ENCODE measurements around the gene OTUB2.

OTUB2 gene

DNA sequence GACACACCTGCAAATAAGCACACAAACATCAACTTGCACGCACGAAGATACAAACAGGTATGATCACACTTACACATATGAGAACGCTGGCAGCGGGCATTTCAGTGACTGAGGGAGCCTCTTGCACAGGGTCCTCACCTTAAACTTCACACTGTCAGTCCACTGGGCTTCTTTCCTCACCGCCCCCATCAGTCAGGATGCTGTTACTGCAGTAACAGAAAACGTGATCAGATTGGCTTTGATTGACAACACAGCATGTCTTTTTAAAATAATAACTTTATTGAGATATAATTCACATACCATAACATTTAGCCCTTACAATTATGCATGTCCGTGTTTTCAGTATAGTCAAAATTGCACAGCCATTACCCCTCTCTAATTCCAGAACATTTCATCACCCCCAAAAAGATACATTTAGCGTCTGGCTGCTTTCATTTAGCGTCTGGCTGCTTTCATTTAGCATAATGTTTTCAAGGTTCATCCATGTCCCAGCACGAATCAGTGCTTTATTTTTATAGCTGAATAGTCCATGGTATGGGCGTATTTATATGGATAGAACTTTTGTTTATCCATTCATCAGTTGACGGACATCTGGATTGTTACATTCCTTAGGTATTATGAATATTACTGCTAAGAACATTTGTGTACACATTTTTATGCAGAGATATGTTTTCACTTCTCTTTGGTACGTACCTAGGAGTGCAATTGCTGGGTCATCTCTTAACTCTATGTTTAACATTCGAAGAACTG, 20.6 kb upstream of the OTUB2 start:
- no peaks in the 10 kb centered on the region for H3K4me1 ChIP-seq (ENCODE audit: control insufficient read depth, insufficient read depth, low read length)
- no CpG with 5 or more reads among the region's 14 CpGs for WGBS (ENCODE audit: insufficient coverage, insufficient read length)
- no peaks in the 10 kb centered on the region for H3K36me3 ChIP-seq (ENCODE audit: control insufficient read depth, insufficient read depth, low read length)
- no peaks in the 10 kb centered on the region for H3K27me3 ChIP-seq (ENCODE audit: control insufficient read depth, insufficient read depth, low read length)
- H3K27ac ChIP-seq (ENCODE audit: low read length), result no peak overlapping the region
- H3K4me3 ChIP-seq (ENCODE audit: low read length), result no peak overlapping the region
- no peaks in the 10 kb centered on the region for H3K9me3 ChIP-seq (ENCODE audit: control insufficient read depth, insufficient read depth, low read length)
- DNase-seq (ENCODE audit: low read depth, low spot score), result no peak

DNA sequence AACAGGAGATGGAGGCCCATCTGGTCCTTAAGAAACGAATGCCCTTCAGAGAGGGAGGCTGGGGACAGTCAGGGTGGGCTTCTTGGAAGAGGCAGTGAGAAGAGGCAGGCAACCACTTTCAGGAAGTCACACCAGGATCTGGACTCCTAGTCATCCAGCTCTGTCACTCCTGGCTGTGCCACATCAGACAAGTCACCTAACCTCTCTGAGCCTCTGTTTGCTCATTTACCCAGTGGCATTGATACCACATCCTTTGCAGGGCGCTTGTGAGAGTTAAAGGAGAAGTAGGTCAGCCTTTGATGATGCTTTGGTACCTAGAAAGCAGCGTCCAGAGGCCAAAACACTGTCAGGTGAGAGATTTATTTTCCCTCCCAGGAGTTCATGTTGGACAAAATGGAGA, 17.9 kb upstream of the OTUB2 start:
- Histone ChIP-seq H3K4me1 (ENCODE audit: control insufficient read depth, insufficient read depth, low read length) (no peaks in the 10 kb centered on the region), H3K9me3 (ENCODE audit: control insufficient read depth, insufficient read depth, low read length) (no peaks in the 10 kb centered on the region), H3K27ac (ENCODE audit: low read length) (no peak overlapping the region), H3K27me3 (ENCODE audit: control insufficient read depth, insufficient read depth, low read length) (no peaks in the 10 kb centered on the region), H3K36me3 (ENCODE audit: control insufficient read depth, insufficient read depth, low read length) (no peaks in the 10 kb centered on the region), H3K4me3 (ENCODE audit: low read length) (no peak overlapping the region)
- DNase-seq (ENCODE audit: low read depth, low spot score), result no peak
- no CpG with 5 or more reads among the region's 3 CpGs for WGBS (ENCODE audit: insufficient coverage, insufficient read length)

DNA sequence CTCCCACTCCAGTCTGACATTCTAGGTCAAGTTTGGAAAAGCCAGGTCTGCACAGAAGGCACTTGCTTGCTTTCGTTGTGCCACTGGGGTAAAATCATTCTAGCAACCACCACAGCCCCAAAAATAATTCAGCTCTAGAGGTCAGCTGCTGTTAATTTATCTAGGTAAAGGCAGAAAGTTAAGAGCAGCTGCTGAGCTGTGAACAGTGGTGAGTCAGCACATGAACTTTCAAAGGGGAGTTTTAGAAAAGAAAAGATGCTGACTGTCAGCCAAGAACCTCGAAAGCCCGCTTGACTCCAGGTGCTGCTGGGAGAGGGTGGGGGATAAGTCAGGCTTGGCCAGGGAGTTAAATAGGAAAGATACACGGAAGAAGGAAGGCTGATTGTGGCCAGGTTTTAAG, 16.4 kb upstream of the OTUB2 start:
- WGBS (ENCODE audit: insufficient coverage, insufficient read length), result 100% methylated on average over 1 of the region's 4 CpGs
- Histone ChIP-seq H3K36me3 (ENCODE audit: control insufficient read depth, insufficient read depth, low read length) (no peaks in the 10 kb centered on the region), H3K27me3 (ENCODE audit: control insufficient read depth, insufficient read depth, low read length) (no peaks in the 10 kb centered on the region), H3K4me3 (ENCODE audit: low read length) (no peak overlapping the region), H3K27ac (ENCODE audit: low read length) (no peak overlapping the region), H3K9me3 (ENCODE audit: control insufficient read depth, insufficient read depth, low read length) (no peaks in the 10 kb centered on the region), H3K4me1 (ENCODE audit: control insufficient read depth, insufficient read depth, low read length) (no peaks in the 10 kb centered on the region)
- no peak for DNase-seq (ENCODE audit: low read depth, low spot score)

DNA sequence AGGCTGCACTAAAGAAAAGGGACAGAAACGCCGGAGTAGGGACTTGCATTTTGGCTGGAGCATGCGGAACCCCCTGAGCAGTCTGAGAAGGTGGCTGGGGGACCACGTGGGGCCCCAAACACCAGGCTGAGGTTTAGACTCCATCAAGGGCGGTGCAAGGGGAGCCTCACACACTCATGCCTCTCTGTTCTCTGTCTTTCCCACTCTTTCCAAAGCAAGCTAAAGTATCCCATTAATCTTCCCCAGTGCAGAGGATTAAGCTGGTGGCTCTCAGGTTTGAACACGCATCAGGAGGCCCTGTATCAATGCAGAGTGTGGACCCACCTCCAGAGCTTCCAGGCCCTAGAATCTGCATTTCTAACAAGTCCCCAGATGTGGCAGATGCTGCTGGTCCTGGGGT, 15.5 kb upstream of the OTUB2 start:
- H3K27me3 ChIP-seq (ENCODE audit: control insufficient read depth, insufficient read depth, low read length), result no peaks in the 10 kb centered on the region
- H3K27ac ChIP-seq (ENCODE audit: low read length), result no peak overlapping the region
- no peak for DNase-seq (ENCODE audit: low read depth, low spot score)
- H3K4me3 ChIP-seq (ENCODE audit: low read length), result no peak overlapping the region
- no peaks in the 10 kb centered on the region for H3K9me3 ChIP-seq (ENCODE audit: control insufficient read depth, insufficient read depth, low read length)
- no peaks in the 10 kb centered on the region for H3K4me1 ChIP-seq (ENCODE audit: control insufficient read depth, insufficient read depth, low read length)
- no CpG with 5 or more reads among the region's 6 CpGs for WGBS (ENCODE audit: insufficient coverage, insufficient read length)
- H3K36me3 ChIP-seq (ENCODE audit: control insufficient read depth, insufficient read depth, low read length), result no peaks in the 10 kb centered on the region

DNA sequence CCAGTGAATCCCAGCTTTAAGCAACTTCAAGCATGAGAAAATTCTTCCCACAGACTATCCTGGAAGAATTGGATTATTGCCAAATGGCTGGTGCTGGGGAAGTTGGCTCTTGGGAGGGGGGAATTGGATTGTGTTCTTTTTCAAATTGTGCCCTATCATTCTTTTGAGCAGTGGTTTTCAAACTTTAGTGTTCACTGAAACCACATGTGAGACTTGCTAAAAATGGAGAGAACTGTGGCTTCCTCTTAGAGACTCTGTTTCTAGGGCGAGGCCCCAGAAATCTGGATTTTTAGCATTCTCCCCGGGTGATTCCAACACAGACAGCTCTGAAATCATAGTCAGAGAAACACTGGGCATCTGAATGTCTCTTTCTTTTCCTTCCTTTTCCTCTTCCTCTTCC, 14.3 kb upstream of the OTUB2 start:
- Histone ChIP-seq H3K4me1 (ENCODE audit: control insufficient read depth, insufficient read depth, low read length) (no peaks in the 10 kb centered on the region), H3K27me3 (ENCODE audit: control insufficient read depth, insufficient read depth, low read length) (no peaks in the 10 kb centered on the region), H3K9me3 (ENCODE audit: control insufficient read depth, insufficient read depth, low read length) (no peaks in the 10 kb centered on the region), H3K4me3 (ENCODE audit: low read length) (no peak overlapping the region), H3K36me3 (ENCODE audit: control insufficient read depth, insufficient read depth, low read length) (no peaks in the 10 kb centered on the region), H3K27ac (ENCODE audit: low read length) (no peak overlapping the region)
- no CpG with 5 or more reads among the region's 2 CpGs for WGBS (ENCODE audit: insufficient coverage, insufficient read length)
- DNase-seq (ENCODE audit: low read depth, low spot score), result no peak

DNA sequence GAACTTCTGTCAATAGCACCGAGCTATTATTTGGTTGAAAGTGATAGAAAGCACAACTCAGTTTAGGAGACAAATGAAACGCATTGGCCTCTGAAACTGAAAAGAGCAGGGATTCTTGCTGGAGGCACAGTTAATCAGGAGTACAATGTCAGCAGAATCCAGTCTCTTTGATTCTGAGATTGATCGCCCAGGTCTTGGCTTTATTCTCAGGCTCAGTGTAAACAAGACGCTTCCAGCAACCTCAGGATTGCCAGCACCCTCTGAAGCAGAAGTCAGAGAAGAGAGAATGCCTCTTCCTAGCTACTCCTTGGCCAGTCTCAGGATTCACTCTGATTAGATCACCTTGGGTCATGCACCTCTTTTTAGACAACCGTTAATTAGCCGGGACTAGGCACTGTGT, 11.8 kb upstream of the OTUB2 start:
- no peaks in the 10 kb centered on the region for H3K9me3 ChIP-seq (ENCODE audit: control insufficient read depth, insufficient read depth, low read length)
- H3K27me3 ChIP-seq (ENCODE audit: control insufficient read depth, insufficient read depth, low read length), result no peaks in the 10 kb centered on the region
- no peak overlapping the region for H3K4me3 ChIP-seq (ENCODE audit: low read length)
- no peaks in the 10 kb centered on the region for H3K36me3 ChIP-seq (ENCODE audit: control insufficient read depth, insufficient read depth, low read length)
- H3K27ac ChIP-seq (ENCODE audit: low read length), result no peak overlapping the region
- no peaks in the 10 kb centered on the region for H3K4me1 ChIP-seq (ENCODE audit: control insufficient read depth, insufficient read depth, low read length)
- DNase-seq (ENCODE audit: low read depth, low spot score), result no peak
- WGBS (ENCODE audit: insufficient coverage, insufficient read length), result no CpG with 5 or more reads among the region's 6 CpGs

DNA sequence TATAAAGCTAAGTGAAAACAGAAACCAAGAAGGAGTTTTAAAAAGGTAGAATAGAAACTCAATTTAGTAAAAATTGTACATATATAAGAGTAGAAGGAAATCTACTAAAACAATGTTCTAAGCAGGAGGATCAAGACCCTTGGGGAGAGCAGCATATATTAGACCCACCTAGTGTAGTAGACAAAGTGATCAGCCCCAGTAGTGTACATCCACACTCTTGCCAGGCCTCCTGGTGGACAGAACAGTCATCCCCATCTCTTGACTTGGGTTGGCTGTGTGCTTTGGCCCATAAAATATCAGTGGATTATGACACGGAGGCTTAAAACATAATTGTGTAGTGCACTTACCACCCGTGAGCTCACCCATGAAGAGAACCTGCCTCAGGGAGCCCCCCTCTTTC, 10.9 kb upstream of the OTUB2 start:
- no peaks in the 10 kb centered on the region for H3K9me3 ChIP-seq (ENCODE audit: control insufficient read depth, insufficient read depth, low read length)
- WGBS (ENCODE audit: insufficient coverage, insufficient read length), result no CpG with 5 or more reads among the region's 2 CpGs
- H3K27ac ChIP-seq (ENCODE audit: low read length), result no peak overlapping the region
- H3K27me3 ChIP-seq (ENCODE audit: control insufficient read depth, insufficient read depth, low read length), result no peaks in the 10 kb centered on the region
- H3K4me3 ChIP-seq (ENCODE audit: low read length), result no peak overlapping the region
- no peak for DNase-seq (ENCODE audit: low read depth, low spot score)
- no peaks in the 10 kb centered on the region for H3K36me3 ChIP-seq (ENCODE audit: control insufficient read depth, insufficient read depth, low read length)
- H3K4me1 ChIP-seq (ENCODE audit: control insufficient read depth, insufficient read depth, low read length), result 0 out of 2 replicates have a peak, but pooled peaks cover 2% of the 10 kb centered on the region

DNA sequence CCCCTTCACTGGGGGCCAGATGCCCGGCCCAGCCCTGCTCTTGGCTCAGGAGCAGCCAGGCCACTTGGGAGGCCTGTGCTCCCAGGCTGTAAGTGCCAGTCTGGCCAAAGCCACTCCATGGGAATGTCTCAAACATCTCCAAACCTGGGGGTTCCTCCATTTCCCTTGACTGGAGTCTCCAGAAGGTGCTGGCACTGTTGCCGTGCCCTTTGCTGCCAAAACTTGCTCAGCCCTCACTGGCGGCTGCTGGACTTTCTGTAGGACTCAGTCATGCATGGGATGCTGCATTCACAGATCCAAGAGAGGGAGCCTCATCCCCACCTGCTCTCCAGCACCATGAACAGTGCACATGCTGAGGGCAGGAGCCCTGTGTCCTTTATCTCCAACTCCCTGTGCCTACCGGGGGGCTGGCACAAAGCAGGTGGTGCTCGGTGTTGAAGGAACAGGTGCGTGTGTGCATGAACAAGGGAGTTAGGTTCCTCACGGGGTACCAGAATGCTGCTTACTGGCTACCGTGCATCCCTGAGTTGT, 9.6 kb upstream of the OTUB2 start:
- Histone ChIP-seq H3K36me3 (ENCODE audit: control insufficient read depth, insufficient read depth, low read length) (no peaks in the 10 kb centered on the region), H3K4me3 (ENCODE audit: low read length) (no peak overlapping the region), H3K27me3 (ENCODE audit: control insufficient read depth, insufficient read depth, low read length) (no peaks in the 10 kb centered on the region), H3K4me1 (ENCODE audit: control insufficient read depth, insufficient read depth, low read length) (0 out of 2 replicates have a peak, but pooled peaks cover 2% of the 10 kb centered on the region), H3K9me3 (ENCODE audit: control insufficient read depth, insufficient read depth, low read length) (no peaks in the 10 kb centered on the region), H3K27ac (ENCODE audit: low read length) (no peak overlapping the region)
- no CpG with 5 or more reads among the region's 8 CpGs for WGBS (ENCODE audit: insufficient coverage, insufficient read length)
- no peak for DNase-seq (ENCODE audit: low read depth, low spot score)

DNA sequence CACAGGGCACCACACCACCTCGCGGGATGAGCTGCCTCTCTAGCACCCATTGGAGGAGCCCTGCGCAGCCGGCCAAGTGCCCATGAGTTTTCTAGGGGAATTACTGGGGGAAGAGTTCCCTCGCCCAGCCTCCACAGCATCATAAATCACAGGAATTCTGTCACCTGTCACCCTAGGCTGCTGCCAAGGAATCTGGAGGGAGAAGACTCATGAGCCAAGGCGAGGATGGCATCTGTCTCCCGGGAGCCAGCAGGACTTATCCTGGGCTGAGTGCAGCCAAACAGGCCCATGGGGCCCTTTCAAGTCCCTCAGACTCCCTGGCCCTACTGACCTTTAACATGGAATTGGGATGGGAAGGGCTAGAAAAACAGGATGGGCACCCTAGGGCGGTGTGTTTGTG, 7.8 kb upstream of the OTUB2 start:
- WGBS (ENCODE audit: insufficient coverage, insufficient read length), result no CpG with 5 or more reads among the region's 8 CpGs
- H3K36me3 ChIP-seq (ENCODE audit: control insufficient read depth, insufficient read depth, low read length), result no peaks in the 10 kb centered on the region
- H3K4me3 ChIP-seq (ENCODE audit: low read length), result no peak overlapping the region

DNA sequence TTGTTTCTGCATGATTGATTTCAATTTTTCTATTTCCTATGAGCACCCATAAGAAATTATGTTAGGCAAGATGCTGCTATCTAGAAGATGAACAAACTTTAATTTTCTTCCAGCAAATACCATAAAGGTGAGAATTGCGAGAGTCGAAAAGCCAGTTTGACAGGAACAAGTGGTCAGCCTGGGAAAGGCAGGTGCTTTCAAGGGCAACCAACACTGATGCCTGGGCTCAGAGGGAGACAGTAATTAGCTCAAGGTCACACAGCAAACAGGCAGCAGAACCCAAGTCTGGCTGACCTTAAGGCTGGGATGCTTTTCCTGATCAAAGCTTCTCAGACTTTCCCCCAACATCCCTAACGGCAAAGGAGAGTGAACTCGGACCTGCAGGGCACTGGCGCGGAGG, 6.8 kb upstream of the OTUB2 start:
- DNase-seq (ENCODE audit: low read depth, low spot score), result no peak
- H3K27ac ChIP-seq (ENCODE audit: low read length), result no peak overlapping the region
- no peaks in the 10 kb centered on the region for H3K36me3 ChIP-seq (ENCODE audit: control insufficient read depth, insufficient read depth, low read length)
- H3K4me1 ChIP-seq (ENCODE audit: control insufficient read depth, insufficient read depth, low read length), result 0 out of 2 replicates have a peak, but pooled peaks cover 2% of the 10 kb centered on the region
- no peak overlapping the region for H3K4me3 ChIP-seq (ENCODE audit: low read length)
- H3K9me3 ChIP-seq (ENCODE audit: control insufficient read depth, insufficient read depth, low read length), result no peaks in the 10 kb centered on the region
- WGBS (ENCODE audit: insufficient coverage, insufficient read length), result no CpG with 5 or more reads among the region's 6 CpGs
- H3K27me3 ChIP-seq (ENCODE audit: control insufficient read depth, insufficient read depth, low read length), result no peaks in the 10 kb centered on the region

More for the DNA sequence above, 7.8 kb upstream of the OTUB2 start:
- no peaks in the 10 kb centered on the region for H3K9me3 ChIP-seq (ENCODE audit: control insufficient read depth, insufficient read depth, low read length)
- 0 out of 2 replicates have a peak, but pooled peaks cover 2% of the 10 kb centered on the region for H3K4me1 ChIP-seq (ENCODE audit: control insufficient read depth, insufficient read depth, low read length)
- H3K27me3 ChIP-seq (ENCODE audit: control insufficient read depth, insufficient read depth, low read length), result no peaks in the 10 kb centered on the region
- no peak for DNase-seq (ENCODE audit: low read depth, low spot score)
- no peak overlapping the region for H3K27ac ChIP-seq (ENCODE audit: low read length)

DNA sequence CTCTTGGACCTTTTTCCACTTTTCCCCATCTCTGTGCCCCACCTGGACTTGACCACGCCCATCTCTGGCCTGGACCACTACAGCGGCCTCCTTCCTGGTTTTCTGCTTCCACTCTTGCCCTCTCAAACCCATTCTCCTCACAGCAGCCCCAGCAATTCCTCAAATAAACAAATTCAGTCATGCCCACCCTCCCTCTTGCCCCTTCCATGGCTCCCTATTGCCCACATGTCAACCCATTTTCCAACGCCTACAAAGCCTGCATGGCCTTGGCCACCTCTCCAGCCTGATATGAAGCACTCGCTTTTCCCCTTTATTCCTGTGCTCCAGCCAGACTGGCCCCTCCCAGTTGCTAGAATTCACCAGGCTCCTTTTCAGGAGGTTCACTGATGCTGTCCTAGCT, 5.9 kb upstream of the OTUB2 start:
- Histone ChIP-seq H3K9me3 (ENCODE audit: control insufficient read depth, insufficient read depth, low read length) (no peaks in the 10 kb centered on the region), H3K36me3 (ENCODE audit: control insufficient read depth, insufficient read depth, low read length) (no peaks in the 10 kb centered on the region), H3K27ac (ENCODE audit: low read length) (no peak overlapping the region), H3K4me1 (ENCODE audit: control insufficient read depth, insufficient read depth, low read length) (0 out of 2 replicates have a peak, but pooled peaks cover 2% of the 10 kb centered on the region), H3K27me3 (ENCODE audit: control insufficient read depth, insufficient read depth, low read length) (no peaks in the 10 kb centered on the region), H3K4me3 (ENCODE audit: low read length) (no peak overlapping the region)
- WGBS (ENCODE audit: insufficient coverage, insufficient read length), result no CpG with 5 or more reads among the region's 4 CpGs
- DNase-seq (ENCODE audit: low read depth, low spot score), result no peak

Measured in iPS DF 6.9 (cell line).